ENCODE results near the gene PTHLH.

- TF ChIP-seq EZH2 (IDR thresholded peaks at IDR 0.05; ENCODE audit: low read length) (no peak), CTCF (optimal IDR thresholded peaks at IDR 0.05 in 1 of 3, IDR thresholded peaks at IDR 0.05 in 1 of 3, conservative IDR thresholded peaks at IDR 0.05 in 1 of 3; ENCODE audit: extremely low read depth in 1 of 3, insufficient read depth in 2 of 3, low read length in 3 of 3) (no peak)
Measured at GRCh38 chr12:27940245-27940644, 32.3 kb downstream of the PTHLH start.
